Endothelial cell (in vitro differentiated cells): ENCODE results near the gene GAREM1. TPM values are rescaled to one million over a fixed set of nuclear protein-coding genes. Genes with fewer than 3 reads are reported as not detected.
"Not testable (repeated sequence)": the region's sequence is repeated elsewhere in the genome, so short reads cannot be mapped to it uniquely, and the experiment has no call there.

Experiments
- DNase-seq: peaks from one replicate; pipeline ENCODE4 v3.0.0; 2021; ENCODE audit warnings: low spot score
- H3K27ac Mint-ChIP-seq: one replicate; pipeline ENCODE4 v1.8.0; 2021; ENCODE audit warnings: mixed read lengths, inconsistent platforms; ENCODE audit not compliant: unreplicated experiment
- H3K27me3 Mint-ChIP-seq: one replicate; pipeline ENCODE4 v1.8.0; 2021; ENCODE audit warnings: mild to moderate bottlenecking, moderate library complexity, mixed read lengths, inconsistent platforms; ENCODE audit not compliant: unreplicated experiment
- H3K36me3 Mint-ChIP-seq: one replicate; pipeline ENCODE4 v1.8.0; 2021; ENCODE audit warnings: mild to moderate bottlenecking, low read depth, mixed read lengths, inconsistent platforms; ENCODE audit not compliant: unreplicated experiment
- H3K4me1 Mint-ChIP-seq: one replicate; pipeline ENCODE4 v1.8.0; 2021; ENCODE audit warnings: mild to moderate bottlenecking, mixed read lengths, inconsistent platforms; ENCODE audit not compliant: unreplicated experiment
- H3K4me3 Mint-ChIP-seq: one replicate; pipeline ENCODE4 v1.8.0; 2021; ENCODE audit warnings: mild to moderate bottlenecking, mixed read lengths, inconsistent platforms; ENCODE audit not compliant: unreplicated experiment
- H3K9me3 Mint-ChIP-seq: one replicate; pipeline ENCODE4 v1.8.0; 2021; ENCODE audit warnings: mixed read lengths, inconsistent platforms; ENCODE audit not compliant: unreplicated experiment
- CTCF ChIP-seq: fragments of 200-600 bp; sonication (generic); IDR thresholded peaks from one replicate; pipeline ENCODE4 v1.5.0; 2021; ENCODE audit warnings: antibody characterized with exemption; ENCODE audit not compliant: unreplicated experiment
- total RNA-seq: library from RNA; stranded (reverse); fragmentation: NEBNext Ultra II Directional; extraction: Animal tissue kit (Norgen Biotek cat#: 25700); gene quantifications from one replicate; pipeline ENCODE4 v1.2.1, GENCODE V29; 2021; ENCODE audit not compliant: unreplicated experiment

The GAREM1 gene
- total RNA-seq, 1 donor from 2014 or later = 1.2 TPM

GRCh38 chr18:32351032-32351431 is 119.7 kb downstream of the GAREM1 start:
- Mint-ChIP-seq H3K27me3 (no peaks in the 10 kb centered on the region), H3K4me3 (no peak overlapping the region), H3K27ac (no peak overlapping the region), H3K4me1 (peaks cover 10% of the 10 kb centered on the region), H3K36me3 (no peaks in the 10 kb centered on the region), H3K9me3 (no peaks in the 10 kb centered on the region)
- TF ChIP-seq CTCF = no peak
- no peak for DNase-seq

GRCh38 chr18:32349728-32350395 is 120.8 kb downstream of the GAREM1 start:
- DNase-seq = no peak
- H3K4me3 Mint-ChIP-seq = no peak overlapping the region
- no peaks in the 10 kb centered on the region for H3K9me3 Mint-ChIP-seq
- H3K4me1 Mint-ChIP-seq = peaks cover 10% of the 10 kb centered on the region
- H3K27me3 Mint-ChIP-seq = no peaks in the 10 kb centered on the region
- H3K27ac Mint-ChIP-seq = no peak overlapping the region
- H3K36me3 Mint-ChIP-seq = no peaks in the 10 kb centered on the region
- no peak for TF ChIP-seq CTCF

- H3K27ac Mint-ChIP-seq = no peak overlapping the region
- H3K9me3 Mint-ChIP-seq = no peaks in the 10 kb centered on the region
- H3K4me1 Mint-ChIP-seq = no peaks in the 10 kb centered on the region
- no peaks in the 10 kb centered on the region for H3K36me3 Mint-ChIP-seq
- no peak overlapping the region for H3K4me3 Mint-ChIP-seq
- no peaks in the 10 kb centered on the region for H3K27me3 Mint-ChIP-seq
- TF ChIP-seq CTCF = no peak
- no peak for DNase-seq
Observed at GRCh38 chr18:32346671-32347070, 124.0 kb downstream of the GAREM1 start.

GRCh38 chr18:32343634-32344033 is 127.0 kb downstream of the GAREM1 start:
- DNase-seq = no peak
- Mint-ChIP-seq H3K4me1 (no peaks in the 10 kb centered on the region), H3K9me3 (no peaks in the 10 kb centered on the region), H3K36me3 (no peaks in the 10 kb centered on the region), H3K27me3 (no peaks in the 10 kb centered on the region), H3K27ac (no peak overlapping the region), H3K4me3 (no peak overlapping the region)
- no peak for TF ChIP-seq CTCF

- H3K36me3 Mint-ChIP-seq, H3K4me1 Mint-ChIP-seq, DNase-seq, H3K27ac Mint-ChIP-seq, H3K4me3 Mint-ChIP-seq, H3K9me3 Mint-ChIP-seq, H3K27me3 Mint-ChIP-seq: not testable (repeated sequence)
Observed at GRCh38 chr18:32341112-32341511, 129.6 kb downstream of the GAREM1 start.
